ENCODE results near the gene KDM1A. TPM values are rescaled to one million over a fixed set of nuclear protein-coding genes. Genes with fewer than 3 reads are reported as not detected.

KDM1A gene
- total RNA-seq, 1 experiment from 2014 or later, result 162 TPM

DNA sequence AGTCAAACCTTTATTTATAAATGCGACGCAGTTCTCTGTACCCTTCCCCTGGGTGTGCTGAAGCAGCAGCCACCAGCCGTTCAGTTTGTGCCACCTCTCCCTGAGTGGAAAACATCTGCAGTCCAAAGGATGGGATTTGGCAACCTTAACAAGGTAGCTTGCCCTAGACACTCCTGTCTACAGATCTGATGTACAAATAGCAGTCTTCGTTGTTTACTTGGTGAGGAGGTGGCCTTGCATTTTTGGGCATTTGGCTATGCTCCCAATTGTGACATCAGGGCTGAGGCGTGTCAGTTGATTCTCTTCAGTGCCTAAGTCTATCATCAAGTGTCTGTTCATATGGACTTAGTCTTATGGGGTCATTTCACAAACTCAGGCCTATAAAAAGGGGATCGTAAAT, 59.8 kb downstream of the KDM1A start:
- ChIA-PET RAD21 (ENCODE audit: low non-redundant PET in 1 of 2, low total read pairs in 2 of 2, uncharacterized antibody in 2 of 2, unreplicated experiment in 2 of 2) (no interaction called here), CTCF (no interaction called here), POLR2A (no interaction called here)
- Histone ChIP-seq H4K20me1 (ENCODE audit: insufficient read depth) (0 out of 2 replicates have a peak, but pooled peaks cover 5% of the 10 kb centered on the region), H3K9ac (ENCODE audit: low read length) (no peak overlapping the region), H3K4me2 (ENCODE audit: low read length) (no peak overlapping the region), H3K9me3 (ENCODE audit: control insufficient read depth in 1 of 2, insufficient read depth in 1 of 2, low read depth in 1 of 2, low read length in 2 of 2) (no peaks in the 10 kb centered on the region), H2AFZ (ENCODE audit: low read depth, low read length, poor library complexity, severe bottlenecking) (no peak overlapping the region), H3K36me3 (ENCODE audit: control insufficient read depth in 1 of 2, insufficient read depth in 2 of 2, low read length in 2 of 2) (peaks cover 61 to 69% of the 10 kb centered on the region in 2 experiments), H3K4me1 (ENCODE audit: control insufficient read depth in 1 of 2, insufficient read depth in 2 of 2, low read length in 2 of 2) (no peaks in the 10 kb centered on the region), H3K4me3 (replicated peaks in 1 of 2; ENCODE audit: low read depth in 1 of 2, low read length in 2 of 2) (no peak overlapping the region), H3K79me2 (ENCODE audit: insufficient read depth, low read length) (peaks cover 1% of the 10 kb centered on the region; the same call in 1 of the 2 replicates), H3K27ac (ENCODE audit: low read depth, low read length) (no peak overlapping the region), H3K27me3 (ENCODE audit: insufficient read depth, low read length) (no peaks in the 10 kb centered on the region), H3K9me2 (ENCODE audit: insufficient read depth) (no peaks in the 10 kb centered on the region)
- ATAC-seq, result no peak
- DNase-seq (ENCODE audit: low read depth, low spot score), result no peak
- BruUV-seq (replicated peaks), result no TSS peak
- TF ChIP-seq ELF1 (IDR thresholded peaks at IDR 0.05; ENCODE audit: borderline replicate concordance, low read depth), result no peak
- TF ChIP-seq CEBPB (IDR thresholded peaks at IDR 0.05; ENCODE audit: low read depth), result no peak
- TF ChIP-seq ZBTB33 (IDR thresholded peaks at IDR 0.05; ENCODE audit: extremely low read depth, insufficient replicate concordance, low read length), result no peak
- no peak for TF ChIP-seq ATF3 (IDR thresholded peaks at IDR 0.05)
- TF ChIP-seq EZH2phosphoT487 (IDR thresholded peaks at IDR 0.05; ENCODE audit: borderline replicate concordance), result no peak
- TF ChIP-seq EGR1 (IDR thresholded peaks at IDR 0.05; ENCODE audit: low read depth), result no peak
- TF ChIP-seq TCF7L2 (IDR thresholded peaks at IDR 0.05; ENCODE audit: borderline replicate concordance, extremely low read depth, insufficient read depth, insufficient read length), result no peak
- no peak for TF ChIP-seq CTCF (IDR thresholded peaks at IDR 0.05 in 2 of 3, conservative IDR thresholded peaks at IDR 0.05 in 1 of 3; ENCODE audit: borderline replicate concordance in 1 of 3, insufficient read depth in 1 of 3, low read depth in 2 of 3, low read length in 2 of 3)
- intact Hi-C loops (cut with micrococcal nuclease), result no loop called here
